ENCODE measurements around the gene APOBEC3A. TPM values are rescaled to one million over a fixed set of nuclear protein-coding genes. Genes with fewer than 3 reads are reported as not detected.

APOBEC3A gene
- total RNA-seq, 1 experiment from 2014 or later, result not detected

GRCh38 chr22:38963872-38964271, 6.5 kb downstream of the APOBEC3A start:
- TF ChIP-seq CTCF (IDR thresholded peaks at IDR 0.05; ENCODE audit: unreplicated experiment), result no peak
- DNase-seq (ENCODE audit: unreplicated experiment), result no peak
- ChIA-PET CTCF (no interaction called here), POLR2A (no interaction called here)
- Mint-ChIP-seq H3K4me1 (ENCODE audit: insufficient read depth, unreplicated experiment) (peaks cover 6% of the 10 kb centered on the region), H3K4me3 (ENCODE audit: unreplicated experiment) (no peak overlapping the region), H3K27me3 (ENCODE audit: insufficient read depth, unreplicated experiment) (peaks cover 35% of the 10 kb centered on the region), H3K36me3 (ENCODE audit: insufficient read depth, unreplicated experiment) (no peaks in the 10 kb centered on the region), H3K27ac (ENCODE audit: low read depth, unreplicated experiment) (no peak overlapping the region), H3K9me3 (ENCODE audit: unreplicated experiment) (no peaks in the 10 kb centered on the region)
- intact Hi-C loops (cut with micrococcal nuclease), result no loop called here
- BruUV-seq (replicated peaks), result no TSS peak

- Mint-ChIP-seq H3K4me1 (ENCODE audit: insufficient read depth, unreplicated experiment) (peaks cover 6% of the 10 kb centered on the region), H3K36me3 (ENCODE audit: insufficient read depth, unreplicated experiment) (no peaks in the 10 kb centered on the region), H3K4me3 (ENCODE audit: unreplicated experiment) (no peak overlapping the region), H3K9me3 (ENCODE audit: unreplicated experiment) (no peaks in the 10 kb centered on the region), H3K27ac (ENCODE audit: low read depth, unreplicated experiment) (no peak overlapping the region), H3K27me3 (ENCODE audit: insufficient read depth, unreplicated experiment) (peaks cover 36% of the 10 kb centered on the region)
- no peak for DNase-seq (ENCODE audit: unreplicated experiment)
- no peak for TF ChIP-seq CTCF (IDR thresholded peaks at IDR 0.05; ENCODE audit: unreplicated experiment)
- intact Hi-C loops (cut with micrococcal nuclease), result no loop called here
- ChIA-PET CTCF (interaction anchor here (0.6 kb wide), 1 partner anchor 95 kb away, joined by 3 read pairs; no protein-coding TSS in a partner anchor), POLR2A (no interaction called here)
- BruUV-seq (replicated peaks), result no TSS peak
Observed at GRCh38 chr22:38964306-38964705, 6.9 kb downstream of the APOBEC3A start.

GRCh38 chr22:38964989-38965388, 7.6 kb downstream of the APOBEC3A start:
- Mint-ChIP-seq H3K27me3 (ENCODE audit: insufficient read depth, unreplicated experiment) (peaks cover 43% of the 10 kb centered on the region), H3K9me3 (ENCODE audit: unreplicated experiment) (no peaks in the 10 kb centered on the region), H3K4me3 (ENCODE audit: unreplicated experiment) (no peak overlapping the region), H3K36me3 (ENCODE audit: insufficient read depth, unreplicated experiment) (no peaks in the 10 kb centered on the region), H3K27ac (ENCODE audit: low read depth, unreplicated experiment) (no peak overlapping the region), H3K4me1 (ENCODE audit: insufficient read depth, unreplicated experiment) (peaks cover 6% of the 10 kb centered on the region)
- BruUV-seq (replicated peaks), result no TSS peak
- ChIA-PET POLR2A (no interaction called here), CTCF (no interaction called here)
- intact Hi-C loops (cut with micrococcal nuclease), result no loop called here
- DNase-seq (ENCODE audit: unreplicated experiment), result no peak
- TF ChIP-seq CTCF (IDR thresholded peaks at IDR 0.05; ENCODE audit: unreplicated experiment), result no peak

GRCh38 chr22:38965614-38966379, 8.4 kb downstream of the APOBEC3A start:
- Mint-ChIP-seq H3K4me1 (ENCODE audit: insufficient read depth, unreplicated experiment) (peaks cover 6% of the 10 kb centered on the region), H3K36me3 (ENCODE audit: insufficient read depth, unreplicated experiment) (no peaks in the 10 kb centered on the region), H3K27ac (ENCODE audit: low read depth, unreplicated experiment) (no peak overlapping the region), H3K4me3 (ENCODE audit: unreplicated experiment) (no peak overlapping the region), H3K27me3 (ENCODE audit: insufficient read depth, unreplicated experiment) (peaks cover 51% of the 10 kb centered on the region), H3K9me3 (ENCODE audit: unreplicated experiment) (no peaks in the 10 kb centered on the region)
- no peak for DNase-seq (ENCODE audit: unreplicated experiment)
- BruUV-seq (replicated peaks), result no TSS peak
- ChIA-PET POLR2A (interaction anchor here (0.6 kb wide), 2 partner anchors 27 to 37 kb away, joined by 3 read pairs; no protein-coding TSS in a partner anchor), CTCF (interaction anchor here (0.6 to 0.9 kb wide), 2 partner anchors 96 to 116 kb away, joined by 3 to 4 read pairs; no protein-coding TSS in a partner anchor)
- TF ChIP-seq CTCF (IDR thresholded peaks at IDR 0.05; ENCODE audit: unreplicated experiment), result no peak
- intact Hi-C loops (cut with micrococcal nuclease), result no loop called here

Data from MCF 10A (cell line).